ENCODE results near the gene ERCC6L. TPM values are rescaled to one million over a fixed set of nuclear protein-coding genes. Genes with fewer than 3 reads are reported as not detected.

ERCC6L gene
- total RNA-seq (under 1 TPM in 1 of 4 donors, not detected in 3; 0.22 TPM), polyA plus RNA-seq (under 1 TPM in 2 of 3 donors, not detected in 1; 0.01 to 0.03 TPM)
- long read RNA-seq, donor 1: 0 reads
- long read RNA-seq, donor 2: 0 reads

- no peaks in the 10 kb centered on the region for H3K36me3 ChIP-seq (ENCODE audit: insufficient read depth in 1 of 2, low read depth in 1 of 2)
- no peaks in the 10 kb centered on the region for H3K4me1 ChIP-seq
- no peaks in the 10 kb centered on the region for H3K27me3 ChIP-seq (ENCODE audit: insufficient read depth in 3 of 3, low read length in 2 of 3)
- WGBS, 3 donors: 1 to 26% (median 1%) methylated on average over 19 to 59 of the region's 59 CpGs
- peak; percentile 85 to 94 for DNase-seq
- no peaks in the 10 kb centered on the region for H3K9me3 ChIP-seq
- TF ChIP-seq CTCF (IDR thresholded peaks at IDR 0.05): no peak
- intact Hi-C loops (cut with DNase I): no loop called here
- H3K27ac ChIP-seq: no peak within 1 kb of the TSS
- H3K4me3 ChIP-seq: peak within 1 kb of the TSS; percentile 54
- peak; percentile 98 to 100 (median 99) for ATAC-seq
These were observed at the start of gene ERCC6L for GRCh38 chrX:72238721-72239475. TSS of gene ERCC6L (minus strand) at chrX:72239027. CDS start at chrX:72238911, 116 bp downstream.

- no peak for TF ChIP-seq CTCF (IDR thresholded peaks at IDR 0.05)
- Histone ChIP-seq H3K9me3 (no peaks in the 10 kb centered on the region), H3K4me3 (no peak overlapping the region), H3K4me1 (no peaks in the 10 kb centered on the region), H3K27me3 (ENCODE audit: insufficient read depth in 3 of 3, low read length in 2 of 3) (peaks cover 0 to 17% (median 0%) of the 10 kb centered on the region in 3 donors), H3K27ac (no peak overlapping the region), H3K36me3 (ENCODE audit: insufficient read depth in 1 of 2, low read depth in 1 of 2) (no peaks in the 10 kb centered on the region)
- WGBS, 3 donors: 93 to 100% (median 98%) methylated on average over 1 of the region's 1 CpG
- intact Hi-C loops (cut with DNase I): no loop called here
- no peak for DNase-seq
- ATAC-seq: no peak
These were observed 43.5 kb upstream of the ERCC6L start for GRCh38 chrX:72282302-72282701.

GRCh38 chrX:72280321-72280845 lies 41.6 kb upstream of the ERCC6L start:
- intact Hi-C loops (cut with DNase I): no loop called here

GRCh38 chrX:72276478-72276953 lies 37.7 kb upstream of the ERCC6L start:
- no peak for TF ChIP-seq CTCF (IDR thresholded peaks at IDR 0.05)
- Histone ChIP-seq H3K27me3 (ENCODE audit: insufficient read depth in 3 of 3, low read length in 2 of 3) (peaks cover 0 to 8% (median 0%) of the 10 kb centered on the region in 3 donors), H3K4me3 (peak overlapping the region; percentile 88), H3K36me3 (ENCODE audit: insufficient read depth in 1 of 2, low read depth in 1 of 2) (peaks cover 10 to 47% of the 10 kb centered on the region in 2 donors), H3K27ac (peak overlapping the region; percentile 88), H3K4me1 (peaks cover 9% of the 10 kb centered on the region), H3K9me3 (no peaks in the 10 kb centered on the region)
- WGBS, 3 donors: 1 to 4% (median 1%) methylated on average over 15 to 18 of the region's 18 CpGs
- intact Hi-C loops (cut with DNase I): no loop called here
- ATAC-seq: peak in 2 of 4 donors; percentile 35 to 65
- DNase-seq: no peak

More at GRCh38 chrX:72280321-72280845, 41.6 kb upstream of the ERCC6L start:
- 60 to 66% (median 61%) methylated on average over 4 to 5 of the region's 5 CpGs for WGBS, 3 donors
- ATAC-seq (no peak), DNase-seq (no peak)
- Histone ChIP-seq H3K4me1 (peaks cover 4% of the 10 kb centered on the region), H3K36me3 (ENCODE audit: insufficient read depth in 1 of 2, low read depth in 1 of 2) (peaks cover 0 to 9% of the 10 kb centered on the region in 2 donors), H3K27ac (no peak overlapping the region), H3K9me3 (no peaks in the 10 kb centered on the region), H3K4me3 (no peak overlapping the region), H3K27me3 (ENCODE audit: insufficient read depth in 3 of 3, low read length in 2 of 3) (peaks cover 0 to 8% (median 0%) of the 10 kb centered on the region in 3 donors)
- no peak for TF ChIP-seq CTCF (IDR thresholded peaks at IDR 0.05)

Measured in psoas muscle (tissue), 8 donors.